ENCODE results near the gene XCL1. TPM values are rescaled to one million over a fixed set of nuclear protein-coding genes. Genes with fewer than 3 reads are reported as not detected.

The XCL1 gene
- total and polyA plus RNA-seq, 12 donors = 0.07 to 2.3 (median 0.39) TPM; not detected in 2

GRCh38 chr1:168553680-168554553 is 22.5 kb upstream of the XCL1 start:
- 77 to 87% methylated on average over 5 of the region's 5 CpGs for WGBS, 2 donors
- H3K36me3 ChIP-seq = no peaks in the 10 kb centered on the region
- DNase-seq = no peak
- intact Hi-C loops (cut with DNase I) = no loop called here
- ATAC-seq = no peak
- no peak for TF ChIP-seq CTCF (IDR thresholded peaks at IDR 0.05)
- peaks cover 0 to 4% (median 0%) of the 10 kb centered on the region in 11 donors for H3K9me3 ChIP-seq
- H3K4me3 ChIP-seq = no peak overlapping the region
- no peaks in the 10 kb centered on the region for H3K27me3 ChIP-seq
- no peaks in the 10 kb centered on the region for H3K4me1 ChIP-seq
- no peak overlapping the region for H3K27ac ChIP-seq

GRCh38 chr1:168554603-168555483 is 21.6 kb upstream of the XCL1 start:
- no peaks in the 10 kb centered on the region for H3K36me3 ChIP-seq
- H3K4me1 ChIP-seq = no peaks in the 10 kb centered on the region
- DNase-seq (no peak), ATAC-seq (no peak)
- TF ChIP-seq CTCF (IDR thresholded peaks at IDR 0.05) = no peak
- WGBS, 2 donors = 85 to 87% methylated on average over 5 of the region's 5 CpGs
- no peaks in the 10 kb centered on the region for H3K9me3 ChIP-seq
- no peak overlapping the region for H3K4me3 ChIP-seq
- H3K27me3 ChIP-seq = no peaks in the 10 kb centered on the region
- H3K27ac ChIP-seq = no peak overlapping the region
- intact Hi-C loops (cut with DNase I) = no loop called here

GRCh38 chr1:168555508-168556046 is 20.8 kb upstream of the XCL1 start:
- Histone ChIP-seq H3K4me3 (no peak overlapping the region), H3K27me3 (no peaks in the 10 kb centered on the region), H3K9me3 (no peaks in the 10 kb centered on the region), H3K36me3 (no peaks in the 10 kb centered on the region), H3K27ac (no peak overlapping the region), H3K4me1 (no peaks in the 10 kb centered on the region)
- DNase-seq = no peak
- intact Hi-C loops (cut with DNase I) = no loop called here
- no peak for ATAC-seq
- no peak for TF ChIP-seq CTCF (IDR thresholded peaks at IDR 0.05)
- 69 to 79% methylated on average over 3 of the region's 3 CpGs for WGBS, 2 donors

GRCh38 chr1:168556647-168557046 is 19.8 kb upstream of the XCL1 start:
- Histone ChIP-seq H3K27me3 (peaks cover 0 to 4% (median 0%) of the 10 kb centered on the region in 7 donors), H3K4me1 (no peaks in the 10 kb centered on the region), H3K4me3 (no peak overlapping the region), H3K36me3 (no peaks in the 10 kb centered on the region), H3K9me3 (no peaks in the 10 kb centered on the region), H3K27ac (no peak overlapping the region)
- intact Hi-C loops (cut with DNase I) = no loop called here
- ATAC-seq (no peak), DNase-seq (no peak)
- TF ChIP-seq CTCF (IDR thresholded peaks at IDR 0.05) = no peak
